ENCODE results near the gene SH2D3A. TPM values are rescaled to one million over a fixed set of nuclear protein-coding genes. Genes with fewer than 3 reads are reported as not detected.

SH2D3A gene
- total RNA-seq, 1 experiment from 2014 or later: 75.7 TPM

DNA sequence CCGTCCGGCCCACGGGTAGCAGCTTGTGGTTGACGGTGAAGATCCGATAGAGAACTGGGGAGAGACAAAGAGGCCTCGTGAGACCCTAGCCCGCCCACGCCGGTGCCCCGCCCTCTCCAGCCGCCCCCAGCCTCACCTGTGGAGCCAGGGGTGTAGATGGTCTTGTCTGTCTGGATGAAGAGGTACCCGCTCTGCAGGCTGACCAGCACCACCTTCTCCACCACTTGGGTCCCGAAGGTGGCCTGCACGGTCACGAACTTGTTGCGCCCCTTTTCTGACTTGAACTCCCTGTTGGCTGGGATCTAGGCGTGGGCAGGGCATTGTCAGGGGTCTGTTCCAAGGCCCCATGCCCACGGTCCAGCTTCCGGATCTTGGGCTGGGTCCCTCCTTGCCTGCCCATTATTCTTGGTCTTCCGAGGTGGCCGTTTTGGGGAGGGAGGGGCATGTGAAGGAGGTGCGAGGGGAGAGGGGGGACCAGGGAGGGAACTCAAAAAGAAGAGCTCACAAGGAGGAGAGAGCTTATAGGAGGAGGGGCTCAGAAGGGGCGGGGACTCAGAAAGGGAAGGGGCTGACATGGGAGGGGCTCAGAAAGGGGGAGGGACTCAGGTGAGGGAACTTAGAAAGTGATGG is 49.0 kb downstream of the SH2D3A start:
- intact Hi-C loops (cut with micrococcal nuclease): loop anchor here (2.0 kb wide), 1 partner anchor 201 kb away; no protein-coding TSS in a partner anchor
- RAD21 ChIA-PET (ENCODE audit: low non-redundant PET in 1 of 2, low total read pairs in 2 of 2, uncharacterized antibody in 2 of 2, unreplicated experiment in 2 of 2): no interaction called here
- H3K9ac ChIP-seq (ENCODE audit: low read length): no peak overlapping the region
- TF ChIP-seq EGR1 (IDR thresholded peaks at IDR 0.05; ENCODE audit: low read depth) (no peak), FOSL1 (IDR thresholded peaks at IDR 0.05; ENCODE audit: low read depth) (no peak), CBX3 (IDR thresholded peaks at IDR 0.05; ENCODE audit: low read depth) (no peak), ZFX (IDR thresholded peaks at IDR 0.05) (no peak), EZH2 (IDR thresholded peaks at IDR 0.05) (no peak)
- H3K27ac ChIP-seq (ENCODE audit: low read depth, low read length): no peak overlapping the region; the same call in 1 of the 2 replicates
- no peak overlapping the region for H2AFZ ChIP-seq (ENCODE audit: low read depth, low read length, poor library complexity, severe bottlenecking)
- DNase-seq (ENCODE audit: low read depth, low spot score) (no peak), ATAC-seq (no peak)
- H3K27me3 ChIP-seq (ENCODE audit: insufficient read depth, low read length): no peaks in the 10 kb centered on the region
- POLR2A ChIA-PET: no interaction called here
- H3K4me1 ChIP-seq (ENCODE audit: control insufficient read depth in 1 of 2, insufficient read depth in 2 of 2, low read length in 2 of 2): peaks cover 13 to 28% of the 10 kb centered on the region in 2 experiments; a peak in 3 of 4 replicates
- H3K36me3 ChIP-seq (ENCODE audit: control insufficient read depth in 1 of 2, insufficient read depth in 2 of 2, low read length in 2 of 2): no peaks in the 10 kb centered on the region
- H3K9me3 ChIP-seq (ENCODE audit: control insufficient read depth in 1 of 2, insufficient read depth in 1 of 2, low read depth in 1 of 2, low read length in 2 of 2): no peaks in the 10 kb centered on the region
- no peaks in the 10 kb centered on the region for H3K79me2 ChIP-seq (ENCODE audit: insufficient read depth, low read length)
- H3K9me2 ChIP-seq (ENCODE audit: insufficient read depth): no peaks in the 10 kb centered on the region
- H4K20me1 ChIP-seq (ENCODE audit: insufficient read depth): no peaks in the 10 kb centered on the region
- no peak overlapping the region for H3K4me3 ChIP-seq (replicated peaks in 1 of 2; ENCODE audit: low read depth in 1 of 2, low read length in 2 of 2)
- no TSS peak for BruUV-seq (replicated peaks)
- CTCF ChIA-PET: no interaction called here
- H3K4me2 ChIP-seq (ENCODE audit: low read length): peak overlapping the region; percentile 20; the same call in 1 of the 2 replicates

DNA sequence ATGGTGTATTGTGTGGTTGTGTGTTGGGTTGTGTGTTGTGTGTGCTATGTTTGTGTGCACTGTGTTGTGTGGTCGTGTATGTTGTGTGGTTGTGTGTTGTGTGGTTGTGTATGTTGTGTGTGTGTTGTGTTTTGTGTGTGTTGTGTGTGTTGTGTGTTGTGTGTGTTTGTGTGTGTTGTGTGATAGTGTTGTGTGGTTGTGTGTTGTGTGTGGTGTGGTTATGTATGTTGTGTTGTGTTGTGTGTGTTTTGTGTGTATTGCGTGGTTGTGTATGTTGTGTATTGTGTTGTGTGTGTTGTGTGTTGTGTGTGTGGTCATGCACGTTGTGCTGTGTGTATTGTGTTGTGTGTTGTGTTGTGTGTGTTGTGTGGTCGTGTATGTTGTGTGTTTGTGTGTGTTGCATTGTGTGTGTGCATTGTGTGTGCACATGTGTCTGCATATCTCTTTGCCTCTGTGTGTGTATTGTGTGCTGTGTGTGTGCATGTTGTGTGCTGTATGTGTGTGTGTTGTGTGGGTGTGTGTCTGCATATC is 49.7 kb downstream of the SH2D3A start:
- ChIA-PET RAD21 (ENCODE audit: low non-redundant PET in 1 of 2, low total read pairs in 2 of 2, uncharacterized antibody in 2 of 2, unreplicated experiment in 2 of 2) (no interaction called here), POLR2A (no interaction called here), CTCF (no interaction called here)
- Histone ChIP-seq H3K9me3 (ENCODE audit: control insufficient read depth in 1 of 2, insufficient read depth in 1 of 2, low read depth in 1 of 2, low read length in 2 of 2) (no peaks in the 10 kb centered on the region), H3K4me2 (ENCODE audit: low read length) (no peak overlapping the region), H3K4me1 (ENCODE audit: control insufficient read depth in 1 of 2, insufficient read depth in 2 of 2, low read length in 2 of 2) (peaks cover 5 to 20% of the 10 kb centered on the region in 2 experiments; a peak in 3 of 4 replicates), H3K36me3 (ENCODE audit: control insufficient read depth in 1 of 2, insufficient read depth in 2 of 2, low read length in 2 of 2) (no peaks in the 10 kb centered on the region), H3K79me2 (ENCODE audit: insufficient read depth, low read length) (no peaks in the 10 kb centered on the region), H3K9me2 (ENCODE audit: insufficient read depth) (no peaks in the 10 kb centered on the region), H3K27me3 (ENCODE audit: insufficient read depth, low read length) (no peaks in the 10 kb centered on the region), H3K27ac (ENCODE audit: low read depth, low read length) (no peak overlapping the region), H4K20me1 (ENCODE audit: insufficient read depth) (no peaks in the 10 kb centered on the region), H3K4me3 (replicated peaks in 1 of 2; ENCODE audit: low read depth in 1 of 2, low read length in 2 of 2) (no peak overlapping the region), H2AFZ (ENCODE audit: low read depth, low read length, poor library complexity, severe bottlenecking) (no peak overlapping the region), H3K9ac (ENCODE audit: low read length) (no peak overlapping the region)
- BruUV-seq (replicated peaks): no TSS peak
- TF ChIP-seq SIN3A (IDR thresholded peaks at IDR 0.05; ENCODE audit: low read depth) (no peak), CEBPB (IDR thresholded peaks at IDR 0.05; ENCODE audit: low read depth) (no peak), SRF (IDR thresholded peaks at IDR 0.05; ENCODE audit: low read depth) (no peak), EZH2phosphoT487 (IDR thresholded peaks at IDR 0.05; ENCODE audit: borderline replicate concordance) (no peak), JUND (IDR thresholded peaks at IDR 0.05) (no peak)
- TF ChIP-seq, protein P1, sequence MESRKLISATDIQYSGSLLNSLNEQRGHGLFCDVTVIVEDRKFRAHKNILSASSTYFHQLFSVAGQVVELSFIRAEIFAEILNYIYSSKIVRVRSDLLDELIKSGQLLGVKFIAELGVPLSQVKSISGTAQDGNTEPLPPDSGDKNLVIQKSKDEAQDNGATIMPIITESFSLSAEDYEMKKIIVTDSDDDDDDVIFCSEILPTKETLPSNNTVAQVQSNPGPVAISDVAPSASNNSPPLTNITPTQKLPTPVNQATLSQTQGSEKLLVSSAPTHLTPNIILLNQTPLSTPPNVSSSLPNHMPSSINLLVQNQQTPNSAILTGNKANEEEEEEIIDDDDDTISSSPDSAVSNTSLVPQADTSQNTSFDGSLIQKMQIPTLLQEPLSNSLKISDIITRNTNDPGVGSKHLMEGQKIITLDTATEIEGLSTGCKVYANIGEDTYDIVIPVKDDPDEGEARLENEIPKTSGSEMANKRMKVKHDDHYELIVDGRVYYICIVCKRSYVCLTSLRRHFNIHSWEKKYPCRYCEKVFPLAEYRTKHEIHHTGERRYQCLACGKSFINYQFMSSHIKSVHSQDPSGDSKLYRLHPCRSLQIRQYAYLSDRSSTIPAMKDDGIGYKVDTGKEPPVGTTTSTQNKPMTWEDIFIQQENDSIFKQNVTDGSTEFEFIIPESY (IDR thresholded peaks at IDR 0.05; ENCODE audit: extremely low read depth, insufficient replicate concordance, low read length): no peak
- TF ChIP-seq, protein P2, sequence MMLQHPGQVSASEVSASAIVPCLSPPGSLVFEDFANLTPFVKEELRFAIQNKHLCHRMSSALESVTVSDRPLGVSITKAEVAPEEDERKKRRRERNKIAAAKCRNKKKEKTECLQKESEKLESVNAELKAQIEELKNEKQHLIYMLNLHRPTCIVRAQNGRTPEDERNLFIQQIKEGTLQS (IDR thresholded peaks at IDR 0.05): no peak
- DNase-seq (ENCODE audit: low read depth, low spot score) (peak; percentile 43), ATAC-seq (no peak)
- intact Hi-C loops (cut with micrococcal nuclease): no loop called here

Data from HCT116 (cell line).